Upper lobe of left lung (tissue), 4 donors: ENCODE data around the gene DIAPH3.

Experiments used
- CTCF ChIP-seq, 6 experiments: fragments of 450-650 bp in 4 of 6; fragments of 200-600 bp in 2 of 6; sonication (generic) in 2 of 6; IDR thresholded peaks; one replicate each; pipeline ENCODE4 v1.5.1; 2016 to 2019; ENCODE audit warnings: antibody characterized with exemption in 6 of 6
- POLR2A ChIP-seq, 4 donors: fragments of 450-650 bp; IDR thresholded peaks; one replicate each; pipeline ENCODE4 v1.5.1; 2016 to 2017; ENCODE audit warnings: antibody characterized with exemption in 4 of 4, mild to moderate bottlenecking in 2 of 4
- POLR2AphosphoS5 ChIP-seq, 2 donors: sonication (generic); formaldehyde crosslinking; IDR thresholded peaks; one replicate each; pipeline ENCODE4 v1.5.1; 2017; ENCODE audit warnings: antibody characterized with exemption in 2 of 2

- TF ChIP-seq CTCF (IDR thresholded peaks at IDR 0.05) (no peak), POLR2AphosphoS5 (IDR thresholded peaks at IDR 0.05) (no peak), POLR2A (IDR thresholded peaks at IDR 0.05) (no peak)
Measured at GRCh38 chr13:59754411-59754810, 409.3 kb downstream of the DIAPH3 start.
